Fibroblast of lung (primary cell): Measurements from ENCODE around the gene NDST3. TPM values are rescaled to one million over a fixed set of nuclear protein-coding genes. Genes with fewer than 3 reads are reported as not detected.
A peak's percentile ranks its signal among the peaks of the same experiment; 100 is the strongest.
"Not testable (repeated sequence)": the region's sequence is repeated elsewhere in the genome, so short reads cannot be mapped to it uniquely, and the experiment has no call there.

Experiments
- DNase-seq, 2 donors: peaks; one replicate each; pipeline versions ENCODE4 v3.0.0 to v3.0.0-alpha.2; 2010; ENCODE audit warnings: low read depth in 2 of 2
- H2AFZ ChIP-seq: 2 replicates; pipeline ENCODE4 v1.5.1; 2012; ENCODE audit warnings: low read length, control low read depth, inconsistent platforms
- H3K27ac ChIP-seq: 2 replicates; pipeline ENCODE4 v1.5.1; 2011; ENCODE audit warnings: low read length, control low read depth; ENCODE audit not compliant: insufficient read depth
- H3K27me3 ChIP-seq: 2 replicates; pipeline ENCODE4 v1.5.1; 2011; ENCODE audit warnings: mild to moderate bottlenecking, low read length; ENCODE audit not compliant: control insufficient read depth, insufficient read depth
- H3K36me3 ChIP-seq: 2 replicates; pipeline ENCODE4 v1.5.1; 2011; ENCODE audit warnings: low read length; ENCODE audit not compliant: control insufficient read depth, insufficient read depth
- H3K4me1 ChIP-seq: 2 replicates; pipeline ENCODE4 v1.5.1; 2011; ENCODE audit warnings: low read length; ENCODE audit not compliant: control insufficient read depth, insufficient read depth; ENCODE audit errors: extremely low read depth
- H3K4me2 ChIP-seq: 2 replicates; pipeline ENCODE4 v1.5.1; 2011; ENCODE audit warnings: low read length, control low read depth; ENCODE audit not compliant: insufficient read depth; ENCODE audit errors: extremely low read depth
- H3K4me3 ChIP-seq, 4 experiments: fragments of 200-600 bp in 1 of 4; sonication (generic) in 1 of 4; replicated peaks in 1 of 4; 2 replicates each; pipeline ENCODE4 v1.5.1; 2011 to 2016; ENCODE audit warnings: low read length in 4 of 4, low read depth in 3 of 4, mild to moderate bottlenecking in 3 of 4, control low read depth in 2 of 4, inconsistent platforms in 1 of 4, mixed read lengths in 1 of 4; ENCODE audit not compliant: insufficient read depth in 1 of 4; ENCODE audit errors: control extremely low read depth in 1 of 4
- H3K79me2 ChIP-seq: 2 replicates; pipeline ENCODE4 v1.5.1; 2012; ENCODE audit warnings: mild to moderate bottlenecking, low read length, inconsistent platforms; ENCODE audit not compliant: control insufficient read depth, insufficient read depth
- H3K9ac ChIP-seq: 2 replicates; pipeline ENCODE4 v1.5.1; 2011; ENCODE audit warnings: mild to moderate bottlenecking, low read length, control low read depth; ENCODE audit not compliant: insufficient read depth
- H3K9me3 ChIP-seq: 2 replicates; pipeline ENCODE4 v1.5.1; 2012; ENCODE audit warnings: low read depth, low read length; ENCODE audit not compliant: control insufficient read depth, insufficient read depth
- H4K20me1 ChIP-seq: 2 replicates; pipeline ENCODE4 v1.5.1; 2011; ENCODE audit warnings: low read length; ENCODE audit not compliant: control insufficient read depth, insufficient read depth; ENCODE audit errors: extremely low read depth
- EZH2 ChIP-seq: IDR thresholded peaks from 2 replicates; pipeline ENCODE4 v1.5.1; 2012; ENCODE audit warnings: low read length, control low read depth, mild to moderate bottlenecking; ENCODE audit errors: missing control alignments
- polyA plus RNA-seq, 2 donors: library from polyadenylated mRNA; depleted of rRNA in 1 of 2; stranded (reverse) in 1 of 2; unstranded in 1 of 2; fragments of >200 nt; gene quantifications; 2 replicates each; pipeline ENCODE4 v1.2.1, GENCODE V29; 2011 to 2012; ENCODE audit warnings: missing spikeins in 1 of 2
- total RNA-seq: library from RNA; depleted of rRNA; stranded (reverse); fragments of >200 nt; gene quantifications from 2 replicates; pipeline ENCODE4 v1.2.1, GENCODE V29; 2014
- TF ChIP-seq, protein P1 (sequence below), 2 donors: IDR thresholded peaks in 1 of 2; conservative IDR thresholded peaks in 1 of 2; 1 replicate in 1 of 2; 2 replicates in 1 of 2; pipeline ENCODE4 v1.5.1; 2011 to 2012; ENCODE audit warnings: low read length in 2 of 2, control low read depth in 1 of 2, inconsistent platforms in 1 of 2, low read depth in 1 of 2, mild to moderate bottlenecking in 1 of 2

NDST3 gene
- total and polyA plus RNA-seq, 2 donors (not counting 1 experiment from before 2014, with no cell fraction given) = 0.16 TPM; not detected in 1

DNA sequence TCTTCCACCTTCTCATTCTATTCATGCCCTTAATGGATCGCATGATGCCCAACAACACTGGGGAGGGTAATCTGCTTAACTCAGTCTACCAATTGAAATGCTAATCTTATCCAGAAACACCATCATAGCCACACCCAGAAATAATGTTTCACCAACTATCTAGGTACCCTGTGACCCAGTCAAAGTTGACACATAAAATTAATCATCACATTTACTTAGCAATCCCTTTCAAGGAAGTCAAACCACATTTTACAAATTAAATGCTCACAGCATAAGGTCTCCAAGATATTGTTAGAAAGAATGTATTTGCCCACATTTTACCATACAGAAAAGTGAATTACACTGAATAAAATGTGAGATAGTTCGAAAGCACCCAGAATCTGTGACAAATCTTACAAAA lies 226.0 kb downstream of the NDST3 start:
- no peak overlapping the region for H2AFZ ChIP-seq
- H3K36me3 ChIP-seq = no peaks in the 10 kb centered on the region
- TF ChIP-seq, protein P1, sequence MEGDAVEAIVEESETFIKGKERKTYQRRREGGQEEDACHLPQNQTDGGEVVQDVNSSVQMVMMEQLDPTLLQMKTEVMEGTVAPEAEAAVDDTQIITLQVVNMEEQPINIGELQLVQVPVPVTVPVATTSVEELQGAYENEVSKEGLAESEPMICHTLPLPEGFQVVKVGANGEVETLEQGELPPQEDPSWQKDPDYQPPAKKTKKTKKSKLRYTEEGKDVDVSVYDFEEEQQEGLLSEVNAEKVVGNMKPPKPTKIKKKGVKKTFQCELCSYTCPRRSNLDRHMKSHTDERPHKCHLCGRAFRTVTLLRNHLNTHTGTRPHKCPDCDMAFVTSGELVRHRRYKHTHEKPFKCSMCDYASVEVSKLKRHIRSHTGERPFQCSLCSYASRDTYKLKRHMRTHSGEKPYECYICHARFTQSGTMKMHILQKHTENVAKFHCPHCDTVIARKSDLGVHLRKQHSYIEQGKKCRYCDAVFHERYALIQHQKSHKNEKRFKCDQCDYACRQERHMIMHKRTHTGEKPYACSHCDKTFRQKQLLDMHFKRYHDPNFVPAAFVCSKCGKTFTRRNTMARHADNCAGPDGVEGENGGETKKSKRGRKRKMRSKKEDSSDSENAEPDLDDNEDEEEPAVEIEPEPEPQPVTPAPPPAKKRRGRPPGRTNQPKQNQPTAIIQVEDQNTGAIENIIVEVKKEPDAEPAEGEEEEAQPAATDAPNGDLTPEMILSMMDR (conservative IDR thresholded peaks at IDR 0.05 in 1 of 2, IDR thresholded peaks at IDR 0.05 in 1 of 2; ENCODE audit: low read depth in 1 of 2, low read length in 2 of 2) = no peak
- no peak for TF ChIP-seq EZH2
- no peak overlapping the region for H3K9ac ChIP-seq
- H3K4me3 ChIP-seq = no peak overlapping the region
- DNase-seq = no peak
- H3K27me3 ChIP-seq = no peaks in the 10 kb centered on the region
- no peaks in the 10 kb centered on the region for H3K9me3 ChIP-seq
- H3K4me2 ChIP-seq = no peak overlapping the region
- no peaks in the 10 kb centered on the region for H3K79me2 ChIP-seq
- H3K27ac ChIP-seq = no peak overlapping the region
- H3K4me1 ChIP-seq = no peaks in the 10 kb centered on the region
- H4K20me1 ChIP-seq = no peaks in the 10 kb centered on the region

DNA sequence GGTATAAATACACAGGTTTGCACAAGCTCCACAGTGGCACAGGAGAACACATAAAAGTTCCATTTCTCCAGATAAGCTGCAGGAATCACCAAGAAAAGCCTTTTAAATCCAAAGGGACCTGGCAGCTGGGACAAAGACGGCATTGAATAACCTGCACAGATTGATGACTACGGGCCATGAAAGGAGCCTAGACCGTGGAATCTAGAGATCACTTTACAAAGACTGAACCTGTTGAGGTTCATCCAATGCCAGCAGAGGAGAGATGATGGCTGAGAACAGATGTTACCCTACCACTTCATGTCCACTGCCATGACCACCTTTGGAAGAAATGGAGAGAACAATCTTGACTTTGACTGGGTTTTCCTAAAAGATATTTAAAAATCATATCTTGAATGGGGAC lies 229.8 kb downstream of the NDST3 start:
- Histone ChIP-seq H3K4me2 (no peak overlapping the region), H3K27ac (no peak overlapping the region), H4K20me1 (no peaks in the 10 kb centered on the region), H3K9me3 (no peaks in the 10 kb centered on the region), H3K9ac (no peak overlapping the region), H3K79me2 (no peaks in the 10 kb centered on the region), H3K4me3 (no peak overlapping the region), H3K4me1 (no peaks in the 10 kb centered on the region), H3K36me3 (no peaks in the 10 kb centered on the region), H2AFZ (no peak overlapping the region), H3K27me3 (no peaks in the 10 kb centered on the region)
- TF ChIP-seq EZH2 = no peak
- TF ChIP-seq, protein P1 (conservative IDR thresholded peaks at IDR 0.05 in 1 of 2, IDR thresholded peaks at IDR 0.05 in 1 of 2; ENCODE audit: low read depth in 1 of 2, low read length in 2 of 2) = no peak
- no peak for DNase-seq

DNA sequence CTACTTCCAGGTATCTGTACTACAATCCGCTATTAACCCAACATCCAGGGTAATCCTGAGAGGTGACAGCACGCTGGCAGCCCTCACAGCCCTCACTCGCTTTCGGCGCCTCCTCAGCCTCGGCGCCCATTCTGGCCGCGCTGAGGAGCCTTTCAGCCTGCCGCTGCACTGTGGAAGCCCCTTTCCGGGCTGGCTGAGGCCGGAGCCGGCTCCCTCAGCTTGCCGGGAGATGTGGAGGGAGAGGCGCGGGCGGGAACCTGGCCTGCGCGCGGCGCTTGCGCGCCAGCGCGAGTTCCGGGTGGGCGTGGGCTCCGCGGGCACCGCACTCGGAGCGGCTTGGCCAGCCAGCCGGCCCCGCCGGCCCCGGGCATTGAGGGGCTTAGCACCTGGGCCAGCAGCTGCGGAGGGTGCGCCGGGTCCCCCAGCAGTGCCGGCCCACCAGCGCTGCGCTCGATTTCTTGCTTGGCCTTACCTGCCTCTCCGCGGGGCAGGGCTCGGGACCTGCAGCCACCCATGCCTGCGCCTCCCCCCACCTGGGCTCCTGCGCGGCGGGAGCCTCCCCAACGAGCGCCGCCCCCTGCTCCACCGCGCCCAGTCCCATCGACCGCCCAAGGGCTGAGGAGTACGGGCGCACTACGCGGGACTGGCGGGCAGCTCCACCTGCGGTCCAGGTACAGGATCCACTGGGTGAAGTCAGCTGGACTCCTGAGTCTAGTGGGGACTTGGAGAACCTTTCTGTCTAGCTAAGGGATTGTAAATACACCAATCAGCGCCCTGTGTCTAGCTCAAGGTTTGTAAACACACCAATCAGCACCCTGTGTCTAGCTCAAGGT lies 231.2 kb downstream of the NDST3 start:
- Histone ChIP-seq H4K20me1 (no peaks in the 10 kb centered on the region), H3K79me2 (no peaks in the 10 kb centered on the region), H3K4me2 (peak overlapping the region; percentile 57), H3K27ac (no peak overlapping the region), H3K4me3 (peak overlapping the region; percentile 6 to 55 (median 39)), H3K9me3 (no peaks in the 10 kb centered on the region), H3K27me3 (no peaks in the 10 kb centered on the region), H2AFZ (peak overlapping the region; percentile 70), H3K4me1 (no peaks in the 10 kb centered on the region), H3K9ac (no peak overlapping the region), H3K36me3 (no peaks in the 10 kb centered on the region)
- TF ChIP-seq, protein P1 (conservative IDR thresholded peaks at IDR 0.05 in 1 of 2, IDR thresholded peaks at IDR 0.05 in 1 of 2; ENCODE audit: low read depth in 1 of 2, low read length in 2 of 2) = no peak
- no peak for TF ChIP-seq EZH2
- DNase-seq = peak in 1 of 2 donors; percentile 23

DNA sequence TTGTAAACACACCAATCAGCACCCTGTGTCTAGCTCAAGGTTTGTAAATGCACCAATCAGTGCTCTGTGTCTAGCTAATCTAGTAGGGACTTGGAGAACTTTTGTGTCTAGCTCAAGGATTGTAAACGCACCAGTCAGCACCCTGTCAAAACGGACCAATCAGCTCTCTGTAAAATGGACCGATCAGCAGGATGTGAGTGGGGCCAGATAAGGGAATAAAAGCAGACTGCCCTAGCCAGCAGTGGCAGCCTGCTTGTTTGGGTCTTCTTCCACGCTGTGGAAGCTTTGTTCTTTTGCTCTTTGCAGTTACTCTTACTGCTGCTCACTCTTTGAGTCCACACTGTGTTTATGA lies 231.8 kb downstream of the NDST3 start:
- not testable (repeated sequence) for H3K9me3 ChIP-seq, H3K4me3 ChIP-seq, H3K27me3 ChIP-seq, H3K4me2 ChIP-seq, H2AFZ ChIP-seq, H3K36me3 ChIP-seq, DNase-seq, H4K20me1 ChIP-seq, H3K4me1 ChIP-seq, H3K79me2 ChIP-seq, H3K27ac ChIP-seq, H3K9ac ChIP-seq
